Loucy (cell line): Measurements from ENCODE around the gene STRN3.

Experiments used
- EZH2phosphoT487 ChIP-seq: fragments of 200-600 bp; IDR thresholded peaks from 2 replicates; pipeline ENCODE4 v1.6.1; 2018; ENCODE audit warnings: antibody characterized with exemption, mild to moderate bottlenecking, moderate library complexity, borderline replicate concordance
- TF ChIP-seq, protein P1 (sequence below): fragments of 200-600 bp; sonication (generic); conservative IDR thresholded peaks from 2 replicates; pipeline ENCODE4 v1.5.1; 2014; ENCODE audit warnings: mild to moderate bottlenecking, antibody characterized with exemption, low read length

DNA sequence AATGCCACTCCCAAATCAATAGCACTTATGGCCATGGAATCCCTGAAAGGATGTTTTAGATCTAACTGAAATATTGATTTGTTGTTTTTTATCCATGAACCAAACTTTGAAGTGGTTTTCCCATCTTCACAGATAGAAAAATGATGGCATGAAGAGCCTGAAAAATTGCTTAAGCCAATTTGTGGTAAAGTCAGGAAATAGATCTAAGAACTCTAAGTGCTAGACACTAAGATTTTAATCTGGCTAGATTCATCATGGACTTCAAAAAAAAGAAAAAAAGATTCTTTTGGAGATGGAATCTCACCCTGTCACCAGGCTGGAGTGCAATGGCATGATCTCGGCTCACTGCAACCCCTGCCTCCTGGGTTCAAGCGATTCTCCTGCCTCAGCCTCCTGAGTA, 45.0 kb upstream of the STRN3 start:
- TF ChIP-seq, protein P1, sequence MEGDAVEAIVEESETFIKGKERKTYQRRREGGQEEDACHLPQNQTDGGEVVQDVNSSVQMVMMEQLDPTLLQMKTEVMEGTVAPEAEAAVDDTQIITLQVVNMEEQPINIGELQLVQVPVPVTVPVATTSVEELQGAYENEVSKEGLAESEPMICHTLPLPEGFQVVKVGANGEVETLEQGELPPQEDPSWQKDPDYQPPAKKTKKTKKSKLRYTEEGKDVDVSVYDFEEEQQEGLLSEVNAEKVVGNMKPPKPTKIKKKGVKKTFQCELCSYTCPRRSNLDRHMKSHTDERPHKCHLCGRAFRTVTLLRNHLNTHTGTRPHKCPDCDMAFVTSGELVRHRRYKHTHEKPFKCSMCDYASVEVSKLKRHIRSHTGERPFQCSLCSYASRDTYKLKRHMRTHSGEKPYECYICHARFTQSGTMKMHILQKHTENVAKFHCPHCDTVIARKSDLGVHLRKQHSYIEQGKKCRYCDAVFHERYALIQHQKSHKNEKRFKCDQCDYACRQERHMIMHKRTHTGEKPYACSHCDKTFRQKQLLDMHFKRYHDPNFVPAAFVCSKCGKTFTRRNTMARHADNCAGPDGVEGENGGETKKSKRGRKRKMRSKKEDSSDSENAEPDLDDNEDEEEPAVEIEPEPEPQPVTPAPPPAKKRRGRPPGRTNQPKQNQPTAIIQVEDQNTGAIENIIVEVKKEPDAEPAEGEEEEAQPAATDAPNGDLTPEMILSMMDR: no peak
- TF ChIP-seq EZH2phosphoT487: no peak
